ENCODE results near the gene AGR2. TPM values are rescaled to one million over a fixed set of nuclear protein-coding genes. Genes with fewer than 3 reads are reported as not detected.

The AGR2 gene
- total and polyA plus RNA-seq, 8 donors: 32.1 to 2,927 (median 186) TPM

DNA sequence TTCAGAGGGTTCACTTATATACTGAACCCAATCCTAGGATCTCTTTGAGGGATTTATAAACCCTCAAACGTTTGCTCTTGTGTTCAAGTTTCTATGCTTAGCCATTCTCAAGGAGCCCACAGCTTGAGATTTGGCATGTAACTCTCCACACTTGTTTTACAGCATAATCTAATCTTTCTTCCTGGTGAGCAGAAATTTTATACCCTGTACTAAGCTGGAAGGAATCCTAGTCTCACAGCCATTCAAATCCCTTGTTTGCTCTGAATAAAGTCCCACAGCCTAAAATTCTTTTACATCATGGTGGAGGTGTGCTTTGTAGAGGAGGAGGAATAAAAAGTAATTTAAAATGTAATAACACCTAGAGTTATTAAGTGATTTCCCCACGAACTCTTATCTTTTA lies 5.3 kb upstream of the AGR2 start:
- Histone ChIP-seq H3K9me3 (no peaks in the 10 kb centered on the region), H3K36me3 (no peaks in the 10 kb centered on the region), H3K4me3 (no peak overlapping the region), H3K4me1 (peaks cover 0 to 11% (median 7%) of the 10 kb centered on the region in 4 donors), H3K27ac (peak overlapping the region in 2 of 5 donors; percentile 28 to 77), H3K27me3 (no peaks in the 10 kb centered on the region)
- TF ChIP-seq POLR2AphosphoS5 (IDR thresholded peaks at IDR 0.05) (peak in 1 of 3 donors; percentile 48), POLR2A (IDR thresholded peaks at IDR 0.05) (no peak)
- intact Hi-C loops (cut with DNase I; ENCODE audit: low total_unique reads): no loop called here
- DNase-seq: no peak
- WGBS, 5 donors: 26 to 42% (median 34%) methylated on average over 2 of the region's 2 CpGs

DNA sequence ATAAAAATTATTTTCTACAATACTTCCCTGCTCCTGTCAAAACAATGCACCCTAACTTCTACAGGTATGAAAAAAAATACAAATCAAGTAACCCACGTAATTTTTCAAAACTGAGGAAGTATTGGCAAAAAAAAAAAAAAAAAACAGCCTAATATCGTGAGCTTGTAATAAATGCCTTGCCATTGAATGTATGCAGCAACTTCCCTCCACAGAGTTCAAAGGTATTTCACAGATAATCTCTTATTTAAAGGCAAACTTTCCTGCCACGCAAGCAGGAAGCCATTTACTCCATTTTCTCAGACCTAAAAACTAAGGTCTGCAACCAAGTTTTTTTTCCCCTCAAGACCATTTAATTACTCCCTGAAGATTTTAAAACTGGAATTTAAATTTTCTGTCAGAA lies 642 bp upstream of the AGR2 start:
- no peak for TF ChIP-seq POLR2AphosphoS5 (IDR thresholded peaks at IDR 0.05)
- TF ChIP-seq, protein P1, sequence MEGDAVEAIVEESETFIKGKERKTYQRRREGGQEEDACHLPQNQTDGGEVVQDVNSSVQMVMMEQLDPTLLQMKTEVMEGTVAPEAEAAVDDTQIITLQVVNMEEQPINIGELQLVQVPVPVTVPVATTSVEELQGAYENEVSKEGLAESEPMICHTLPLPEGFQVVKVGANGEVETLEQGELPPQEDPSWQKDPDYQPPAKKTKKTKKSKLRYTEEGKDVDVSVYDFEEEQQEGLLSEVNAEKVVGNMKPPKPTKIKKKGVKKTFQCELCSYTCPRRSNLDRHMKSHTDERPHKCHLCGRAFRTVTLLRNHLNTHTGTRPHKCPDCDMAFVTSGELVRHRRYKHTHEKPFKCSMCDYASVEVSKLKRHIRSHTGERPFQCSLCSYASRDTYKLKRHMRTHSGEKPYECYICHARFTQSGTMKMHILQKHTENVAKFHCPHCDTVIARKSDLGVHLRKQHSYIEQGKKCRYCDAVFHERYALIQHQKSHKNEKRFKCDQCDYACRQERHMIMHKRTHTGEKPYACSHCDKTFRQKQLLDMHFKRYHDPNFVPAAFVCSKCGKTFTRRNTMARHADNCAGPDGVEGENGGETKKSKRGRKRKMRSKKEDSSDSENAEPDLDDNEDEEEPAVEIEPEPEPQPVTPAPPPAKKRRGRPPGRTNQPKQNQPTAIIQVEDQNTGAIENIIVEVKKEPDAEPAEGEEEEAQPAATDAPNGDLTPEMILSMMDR (IDR thresholded peaks at IDR 0.05): no peak
- TF ChIP-seq EP300 (IDR thresholded peaks at IDR 0.05): no peak
- TF ChIP-seq POLR2A (IDR thresholded peaks at IDR 0.05): no peak
- WGBS, 5 donors: 27 to 42% (median 35%) methylated on average over 3 of the region's 3 CpGs
- Histone ChIP-seq H3K4me3 (no peak overlapping the region), H3K36me3 (peaks cover 0 to 3% (median 0%) of the 10 kb centered on the region in 4 donors), H3K9me3 (no peaks in the 10 kb centered on the region), H3K4me1 (peaks cover 0 to 7% (median 4%) of the 10 kb centered on the region in 4 donors), H3K27ac (peak overlapping the region in 3 of 5 donors; percentile 68 to 84 (median 79)), H3K27me3 (no peaks in the 10 kb centered on the region)
- intact Hi-C loops (cut with DNase I; ENCODE audit: low total_unique reads): no loop called here
- no peak for DNase-seq

DNA sequence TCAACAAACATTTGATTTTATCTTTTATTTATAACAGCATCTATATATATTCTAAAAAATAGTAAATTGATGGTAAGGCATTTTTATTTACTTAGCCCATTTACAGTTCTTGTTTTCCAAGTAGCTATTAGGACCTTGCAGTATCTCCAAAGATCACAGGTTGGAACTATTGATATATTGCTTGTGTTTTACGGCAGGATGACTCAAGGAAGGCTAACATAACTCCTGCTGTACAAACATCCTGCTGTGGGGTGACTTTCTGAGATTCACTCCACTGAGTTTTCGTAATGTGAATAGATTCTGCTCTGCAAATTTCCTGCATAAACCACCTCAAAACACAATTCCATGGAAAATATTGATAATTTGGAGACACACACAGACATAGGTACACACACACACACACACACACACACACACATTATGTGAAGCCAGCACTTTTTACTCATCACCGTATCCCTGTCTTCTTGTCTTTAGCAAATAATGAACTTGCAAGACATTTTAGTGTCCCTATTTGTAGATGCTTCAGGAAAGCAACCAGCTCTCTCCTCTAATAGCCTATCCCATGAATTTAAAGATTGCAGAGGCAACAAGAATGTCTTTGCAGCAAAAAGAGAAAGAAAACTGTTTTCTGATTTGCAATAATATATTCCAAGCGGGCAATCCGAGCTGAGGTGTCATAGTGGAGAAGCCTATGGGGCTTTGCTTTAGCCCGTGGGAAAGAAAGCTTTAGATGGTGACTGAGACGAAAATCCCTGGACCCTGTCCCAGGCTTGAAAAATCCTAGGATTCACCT lies 722 bp downstream of the AGR2 start:
- Histone ChIP-seq H3K4me1 (peaks cover 0 to 16% (median 2%) of the 10 kb centered on the region in 4 donors), H3K36me3 (peaks cover 0 to 9% (median 0%) of the 10 kb centered on the region in 4 donors), H3K9me3 (no peaks in the 10 kb centered on the region), H3K27me3 (no peaks in the 10 kb centered on the region), H3K27ac (peak overlapping the region; percentile 57 to 84 (median 79)), H3K4me3 (peak overlapping the region; percentile 29 to 43 (median 40))
- intact Hi-C loops (cut with DNase I; ENCODE audit: low total_unique reads): no loop called here
- 32 to 59% (median 42%) methylated on average over 7 of the region's 7 CpGs for WGBS, 5 donors
- DNase-seq: no peak
- peak in 1 of 3 donors; percentile 5 for TF ChIP-seq POLR2AphosphoS5 (IDR thresholded peaks at IDR 0.05)
- TF ChIP-seq EP300 (IDR thresholded peaks at IDR 0.05): no peak
- TF ChIP-seq, protein P1 (IDR thresholded peaks at IDR 0.05): no peak

DNA sequence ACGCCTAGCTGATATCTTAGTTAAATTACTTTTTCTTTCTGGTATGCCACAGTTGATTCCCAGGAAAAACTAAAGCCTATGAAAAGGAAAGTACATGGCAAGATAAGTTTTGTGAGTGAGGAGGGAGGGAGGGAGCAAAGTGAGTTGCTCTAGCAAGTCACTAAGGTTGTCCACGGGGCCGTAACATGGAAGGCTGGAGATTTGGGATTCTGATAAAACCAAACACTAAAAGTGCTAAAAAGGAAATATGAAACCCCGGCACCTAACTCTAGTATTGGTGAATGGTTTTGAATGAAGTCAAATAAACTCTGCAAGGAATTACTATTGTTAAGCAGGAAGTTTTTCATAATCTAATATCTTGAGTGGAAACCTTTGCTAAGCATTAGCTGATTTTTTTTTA lies 1.7 kb downstream of the AGR2 start:
- Histone ChIP-seq H3K27ac (peak overlapping the region; percentile 27 to 84 (median 57)), H3K4me1 (peaks cover 0 to 18% (median 2%) of the 10 kb centered on the region in 4 donors), H3K36me3 (peaks cover 0 to 19% (median 0%) of the 10 kb centered on the region in 4 donors), H3K27me3 (no peaks in the 10 kb centered on the region), H3K9me3 (no peaks in the 10 kb centered on the region), H3K4me3 (peak overlapping the region; percentile 29 to 43 (median 40))
- intact Hi-C loops (cut with DNase I; ENCODE audit: low total_unique reads): no loop called here
- no peak for DNase-seq
- WGBS, 5 donors: 37 to 71% (median 47%) methylated on average over 4 of the region's 4 CpGs
- TF ChIP-seq, protein P1 (IDR thresholded peaks at IDR 0.05): no peak
- peak in 1 of 3 donors; percentile 3 for TF ChIP-seq POLR2AphosphoS5 (IDR thresholded peaks at IDR 0.05)

DNA sequence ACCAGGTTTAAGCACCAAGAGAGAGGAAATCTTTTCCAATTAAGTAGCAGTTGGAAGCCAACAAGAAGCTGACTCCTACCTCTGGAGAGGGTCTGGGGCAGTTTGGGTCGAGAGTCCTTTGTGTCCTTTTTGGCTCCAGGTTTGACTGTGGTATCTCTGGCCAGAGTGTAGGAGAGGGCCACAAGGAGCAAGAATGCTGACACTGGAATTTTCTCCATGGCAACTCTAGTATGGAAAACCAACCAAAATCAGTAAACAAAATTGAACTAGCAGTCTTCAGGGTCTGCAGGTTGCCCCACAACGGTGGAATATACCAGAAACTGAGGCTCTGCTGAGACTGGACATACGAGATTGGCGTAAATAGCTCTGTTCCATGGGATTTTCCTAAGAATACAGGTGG lies 3.2 kb downstream of the AGR2 start:
- intact Hi-C loops (cut with DNase I; ENCODE audit: low total_unique reads): no loop called here
- Histone ChIP-seq H3K4me1 (peaks cover 0 to 18% (median 2%) of the 10 kb centered on the region in 4 donors), H3K4me3 (peak overlapping the region in 2 of 4 donors; percentile 42 to 43), H3K9me3 (no peaks in the 10 kb centered on the region), H3K27ac (peak overlapping the region in 4 of 5 donors; percentile 54 to 79 (median 60)), H3K27me3 (no peaks in the 10 kb centered on the region), H3K36me3 (peaks cover 0 to 22% (median 0%) of the 10 kb centered on the region in 4 donors)
- WGBS, 5 donors: 28 to 57% (median 44%) methylated on average over 4 of the region's 4 CpGs
- no peak for DNase-seq
- TF ChIP-seq POLR2AphosphoS5 (IDR thresholded peaks at IDR 0.05) (no peak), POLR2A (IDR thresholded peaks at IDR 0.05) (no peak), EP300 (IDR thresholded peaks at IDR 0.05) (no peak)
- TF ChIP-seq, protein P1 (IDR thresholded peaks at IDR 0.05): no peak

All from stomach (tissue), 9 donors.